MM.1S (cell line): ENCODE measurements around the gene CXCR3.

Experiments
- CTCF ChIP-seq: fragments of 300-600 bp; sonication (generic); IDR thresholded peaks from 2 replicates; pipeline ENCODE4 v1.5.1; 2016; ENCODE audit warnings: antibody characterized with exemption, low read length, mixed read lengths
- EZH2 ChIP-seq: fragments of 300-600 bp; sonication (generic); optimal IDR thresholded peaks from 2 replicates; pipeline ENCODE3; 2017; ENCODE audit warnings: low read depth, mild to moderate bottlenecking, antibody characterized with exemption, low read length, mixed read lengths

DNA sequence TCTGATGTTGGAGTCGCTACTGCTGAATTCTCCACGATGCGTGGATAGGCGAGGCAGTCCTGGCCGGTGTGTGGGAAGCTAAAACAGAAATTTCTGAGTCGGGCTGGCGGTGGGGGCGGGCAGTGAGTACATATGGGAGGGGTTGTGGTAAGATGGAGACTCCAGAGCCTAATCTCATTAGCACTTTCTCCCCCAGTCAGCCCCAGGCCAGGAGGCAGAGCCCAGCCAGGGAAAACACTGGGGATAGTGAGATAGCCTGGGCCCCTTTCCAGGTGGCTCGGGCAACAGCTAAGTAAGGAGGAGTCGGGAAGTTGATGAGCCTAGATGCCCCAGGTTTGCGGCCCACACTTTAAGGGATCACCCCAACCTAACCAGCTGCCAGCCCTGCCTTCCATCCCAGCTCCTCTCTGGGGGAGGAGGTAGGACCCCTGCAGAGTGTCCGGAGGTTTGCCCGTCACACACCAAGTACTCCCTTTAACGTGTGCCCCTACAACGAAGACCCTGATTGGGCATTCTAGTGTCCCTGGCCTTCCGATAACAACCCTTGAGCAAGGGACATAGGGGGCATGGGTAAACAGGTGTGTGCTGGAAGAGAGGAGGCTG, 46.7 kb upstream of the CXCR3 start:
- TF ChIP-seq CTCF (no peak), EZH2 (no peak)
